DLD1 (cell line): ENCODE data around the gene SEC31B.

Experiments used
- in situ Hi-C: cut with HindIII; loops from 2 replicates; pipeline ENCODE4 v1.10.0; 2017; ENCODE audit warnings: low sequenced_read_pairs

The SEC31B gene

GRCh38 chr10:100519311-100520051, at the start of gene SEC31B:
SEC31B (minus strand) TSS chr10:100519861; CDS start chr10:100516952, 2,909 bp downstream.
- in situ Hi-C loops: loop anchor here (25.0 kb wide), 1 partner anchor 182 kb away; the partner anchor contains the start of genes PKD2L1 and SCD

- in situ Hi-C loops: no loop called here
Measured at GRCh38 chr10:100568912-100569311, 49.3 kb upstream of the SEC31B start.

- in situ Hi-C loops: no loop called here
Measured at GRCh38 chr10:100567826-100568225, 48.2 kb upstream of the SEC31B start.

- in situ Hi-C loops: no loop called here
Measured at GRCh38 chr10:100567249-100567648, 47.6 kb upstream of the SEC31B start.

GRCh38 chr10:100566561-100566960, 46.9 kb upstream of the SEC31B start:
- in situ Hi-C loops: no loop called here

GRCh38 chr10:100565206-100565985, 45.7 kb upstream of the SEC31B start:
- in situ Hi-C loops: no loop called here

GRCh38 chr10:100562008-100562672, 42.5 kb upstream of the SEC31B start:
- in situ Hi-C loops: no loop called here

GRCh38 chr10:100561005-100561404, 41.3 kb upstream of the SEC31B start:
- in situ Hi-C loops: no loop called here

GRCh38 chr10:100560248-100560647, 40.6 kb upstream of the SEC31B start:
- in situ Hi-C loops: no loop called here

- in situ Hi-C loops: no loop called here
Measured at GRCh38 chr10:100554902-100555301, 35.2 kb upstream of the SEC31B start.

GRCh38 chr10:100553929-100554328, 34.3 kb upstream of the SEC31B start:
- in situ Hi-C loops: no loop called here

- in situ Hi-C loops: no loop called here
Measured at GRCh38 chr10:100551738-100552137, 32.1 kb upstream of the SEC31B start.

GRCh38 chr10:100551196-100551595, 31.5 kb upstream of the SEC31B start:
- in situ Hi-C loops: no loop called here

GRCh38 chr10:100544950-100545349, 25.3 kb upstream of the SEC31B start:
- in situ Hi-C loops: no loop called here

- in situ Hi-C loops: no loop called here
Measured at GRCh38 chr10:100537475-100537874, 17.8 kb upstream of the SEC31B start.

- in situ Hi-C loops: no loop called here
Measured at GRCh38 chr10:100535715-100536353, 16.2 kb upstream of the SEC31B start, which contains the start of gene HIF1AN. HIF1AN (plus strand) TSS chr10:100535943; CDS start chr10:100535959, 16 bp downstream.

- in situ Hi-C loops: no loop called here
Measured at GRCh38 chr10:100535338-100535714, 15.7 kb upstream of the SEC31B start.

GRCh38 chr10:100534726-100535125, 15.1 kb upstream of the SEC31B start:
- in situ Hi-C loops: no loop called here

GRCh38 chr10:100531761-100532160, 12.1 kb upstream of the SEC31B start:
- in situ Hi-C loops: no loop called here

- in situ Hi-C loops: no loop called here
Measured at GRCh38 chr10:100529475-100530298, 10.0 kb upstream of the SEC31B start, which contains the start of gene NDUFB8. NDUFB8 (minus strand) TSS chr10:100529871; CDS start chr10:100529851, 20 bp downstream.
